Gastrocnemius medialis (tissue), 4 donors: ENCODE results near the gene ATP10A.

Experiments used
- CTCF ChIP-seq, 5 experiments: fragments of 450-650 bp in 3 of 5; fragments of 200-600 bp in 2 of 5; sonication (generic) in 2 of 5; IDR thresholded peaks in 4 of 5; conservative IDR thresholded peaks in 1 of 5; 1 replicate in 4 of 5; 2 replicates in 1 of 5; pipeline ENCODE4 v1.5.1; 2016 to 2019; ENCODE audit warnings: antibody characterized with exemption in 5 of 5, mild to moderate bottlenecking in 3 of 5, moderate library complexity in 3 of 5
- POLR2A ChIP-seq, 2 donors: fragments of 450-650 bp; IDR thresholded peaks; one replicate each; pipeline ENCODE4 v1.6.1; 2017; ENCODE audit warnings: antibody characterized with exemption in 2 of 2, mild to moderate bottlenecking in 2 of 2, moderate library complexity in 2 of 2

DNA sequence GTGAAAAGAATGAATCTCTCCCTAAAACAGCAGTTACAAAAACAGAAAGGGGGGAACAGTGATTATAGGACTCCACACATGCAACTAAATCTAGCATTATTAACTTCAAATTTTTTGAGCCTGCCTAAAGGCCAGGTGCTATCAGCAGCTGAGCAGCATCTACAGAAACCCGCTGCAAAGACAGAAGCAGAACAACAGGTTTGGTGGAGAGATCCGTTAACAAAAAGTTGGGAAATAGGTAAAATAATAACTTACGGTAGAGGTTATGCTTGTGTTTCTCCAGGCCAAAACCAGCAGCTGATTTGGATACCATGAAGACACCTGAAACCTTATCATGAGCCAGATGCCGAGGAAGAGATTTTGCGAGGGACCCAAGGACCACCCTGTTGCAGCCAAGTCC lies 222.7 kb downstream of the ATP10A start:
- TF ChIP-seq CTCF (IDR thresholded peaks at IDR 0.05 in 4 of 5, conservative IDR thresholded peaks at IDR 0.05 in 1 of 5) (no peak), POLR2A (IDR thresholded peaks at IDR 0.05) (no peak)
